GM12873 (cell line): ENCODE results near the gene SNRPD3.

Experiments
- CTCF ChIP-seq: IDR thresholded peaks from 2 replicates; pipeline ENCODE4 v1.5.1; 2012; ENCODE audit warnings: low read depth, mild to moderate bottlenecking, moderate library complexity, low read length, control low read depth; ENCODE audit not compliant: insufficient read depth; ENCODE audit errors: missing control alignments

The SNRPD3 gene

GRCh38 chr22:24579258-24579601 lies 23.4 kb downstream of the SNRPD3 start:
- no peak for TF ChIP-seq CTCF

GRCh38 chr22:24580276-24580675 lies 24.5 kb downstream of the SNRPD3 start:
- no peak for TF ChIP-seq CTCF

- no peak for TF ChIP-seq CTCF
Observed at GRCh38 chr22:24582056-24582814, 26.4 kb downstream of the SNRPD3 start.

GRCh38 chr22:24583221-24584165 lies 27.7 kb downstream of the SNRPD3 start:
- no peak for TF ChIP-seq CTCF

GRCh38 chr22:24584166-24584790 lies 28.5 kb downstream of the SNRPD3 start:
- TF ChIP-seq CTCF, result no peak

GRCh38 chr22:24584871-24585411 lies 29.1 kb downstream of the SNRPD3 start:
- TF ChIP-seq CTCF, result no peak

- no peak for TF ChIP-seq CTCF
Observed at GRCh38 chr22:24585461-24585860, 29.7 kb downstream of the SNRPD3 start.
